Hepatocyte (in vitro differentiated cells): Measurements from ENCODE around the gene DNAJC16. TPM values are rescaled to one million over a fixed set of nuclear protein-coding genes. Genes with fewer than 3 reads are reported as not detected.
A peak's percentile ranks its signal among the peaks of the same experiment; 100 is the strongest.

ENCODE experiments used
- DNase-seq: peaks from one replicate; pipeline ENCODE4 v3.0.0-alpha.2; 2016; ENCODE audit warnings: low spot score
- H2AFZ ChIP-seq: fragments of 200-600 bp; sonication (generic); 2 replicates; pipeline ENCODE4 v1.6.0; 2016; ENCODE audit warnings: antibody characterized with exemption, mild to moderate bottlenecking
- H3K27ac ChIP-seq: fragments of 200-600 bp; sonication (generic); 2 replicates; pipeline ENCODE4 v1.5.1; 2016; ENCODE audit warnings: mild to moderate bottlenecking
- H3K27me3 ChIP-seq: fragments of 200-600 bp; sonication (generic); 2 replicates; pipeline ENCODE4 v1.6.1; 2016
- H3K36me3 ChIP-seq: fragments of 200-600 bp; sonication (generic); replicated peaks from 2 replicates; pipeline ENCODE4 v1.5.1; 2016; ENCODE audit warnings: low read depth; ENCODE audit not compliant: insufficient read depth
- H3K4me1 ChIP-seq: fragments of 200-600 bp; sonication (generic); 2 replicates; pipeline ENCODE4 v1.5.1; 2016; ENCODE audit warnings: mild to moderate bottlenecking, moderate library complexity; ENCODE audit not compliant: insufficient read depth
- H3K4me2 ChIP-seq: fragments of 200-600 bp; sonication (generic); 2 replicates; pipeline ENCODE4 v1.6.0; 2016
- H3K4me3 ChIP-seq: fragments of 200-600 bp; sonication (generic); 2 replicates; pipeline ENCODE4 v1.5.1; 2016; ENCODE audit warnings: mild to moderate bottlenecking
- H3K79me2 ChIP-seq: fragments of 200-600 bp; sonication (generic); 2 replicates; pipeline ENCODE4 v1.6.0; 2017; ENCODE audit warnings: mild to moderate bottlenecking
- H3K9me2 ChIP-seq: fragments of 200-600 bp; sonication (generic); replicated peaks from 2 replicates; pipeline ENCODE4 v1.6.0; 2017; ENCODE audit warnings: mild to moderate bottlenecking; ENCODE audit not compliant: insufficient read depth
- H3K9me3 ChIP-seq: fragments of 200-600 bp; sonication (generic); 2 replicates; pipeline ENCODE4 v1.5.1; 2016; ENCODE audit warnings: low read depth, mild to moderate bottlenecking
- H4K20me1 ChIP-seq: fragments of 200-600 bp; sonication (generic); 2 replicates; pipeline ENCODE4 v1.6.0; 2016; ENCODE audit warnings: mild to moderate bottlenecking; ENCODE audit not compliant: insufficient read depth, poor library complexity, severe bottlenecking
- EZH2 ChIP-seq: fragments of 200-600 bp; sonication (generic); IDR thresholded peaks from 2 replicates; pipeline ENCODE4 v1.6.1; 2016; ENCODE audit warnings: antibody characterized with exemption, mild to moderate bottlenecking, borderline replicate concordance
- EZH2phosphoT487 ChIP-seq: fragments of 200-600 bp; sonication (generic); IDR thresholded peaks from one replicate; pipeline ENCODE4 v1.6.1; 2018; ENCODE audit warnings: antibody characterized with exemption, mild to moderate bottlenecking, low read depth, moderate library complexity; ENCODE audit not compliant: unreplicated experiment, severe bottlenecking
- WGBS: methylation state at CpG from one replicate; pipeline ENCODE4 v1.1.6; 2016; ENCODE audit warnings: low lambda C conversion rate; ENCODE audit errors: missing lambda C conversion rate; 5-methylcytosine and 5-hydroxymethylcytosine counted together
- polyA plus RNA-seq: library from polyadenylated mRNA; unstranded; fragments of >200 nt; fragmentation: Nextera tagmentation; extraction: Ambion mirVana; gene quantifications from 2 replicates; pipeline ENCODE4 v1.2.1, GENCODE V29; 2016
- total RNA-seq: library from RNA; depleted of rRNA; stranded (reverse); fragments of >200 nt; gene quantifications from 2 replicates; pipeline ENCODE4 v1.2.3, GENCODE V29; 2014
- TF ChIP-seq, protein P1 (sequence below): fragments of 200-600 bp; sonication (generic); IDR thresholded peaks from 2 replicates; pipeline ENCODE4 v1.5.1; 2016; ENCODE audit warnings: antibody characterized with exemption, mild to moderate bottlenecking; ENCODE audit not compliant: poor library complexity

DNAJC16 gene
- total and polyA plus RNA-seq, 2 experiments from 2014 or later = 9.6 to 21.1 TPM

- Histone ChIP-seq H3K36me3 (no peaks in the 10 kb centered on the region), H3K4me2 (no peak overlapping the region), H4K20me1 (no peaks in the 10 kb centered on the region), H3K9me2 (no peaks in the 10 kb centered on the region), H3K4me3 (no peak overlapping the region), H3K27ac (no peak overlapping the region), H3K4me1 (no peaks in the 10 kb centered on the region), H3K79me2 (peaks cover 9% of the 10 kb centered on the region), H3K9me3 (no peaks in the 10 kb centered on the region), H2AFZ (no peak overlapping the region), H3K27me3 (no peaks in the 10 kb centered on the region)
- TF ChIP-seq EZH2 = no peak
- DNase-seq = no peak
Measured at GRCh38 chr1:15579683-15580047, 53.0 kb downstream of the DNAJC16 start.

DNA sequence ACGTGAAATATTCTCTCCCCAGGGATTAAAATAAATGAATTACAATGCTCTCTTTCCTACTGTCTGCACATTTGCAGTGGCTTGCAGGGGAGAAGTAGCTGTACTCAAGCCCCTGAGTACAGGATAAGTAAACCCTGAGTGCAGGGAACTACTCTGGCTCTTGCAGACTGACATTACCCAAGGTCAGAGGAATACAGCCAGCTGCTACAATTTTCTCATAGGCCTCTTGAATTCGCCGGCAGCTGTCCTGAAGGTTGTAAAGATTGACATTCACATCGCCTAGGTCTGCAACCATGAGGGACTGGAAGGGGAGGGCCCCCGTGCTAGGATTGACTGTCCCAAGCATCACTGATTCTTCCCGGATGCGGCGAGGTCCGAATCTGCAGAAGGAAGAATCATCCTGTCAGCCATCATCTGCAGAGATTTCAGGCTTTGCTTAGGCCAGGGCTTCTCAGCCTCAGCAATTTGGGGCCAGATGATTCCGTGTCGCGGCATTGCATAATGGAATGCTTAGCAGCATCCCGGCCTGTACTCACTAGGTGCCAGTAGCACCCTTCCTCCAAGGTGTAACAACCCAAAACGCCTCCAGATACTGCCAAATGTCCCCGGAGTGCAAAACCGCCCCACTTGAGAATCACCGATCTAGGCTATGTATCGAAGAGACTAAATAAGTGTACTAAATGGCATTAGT lies 56.5 kb downstream of the DNAJC16 start:
- Histone ChIP-seq H3K9me3 (no peaks in the 10 kb centered on the region), H2AFZ (no peak overlapping the region), H3K27me3 (no peaks in the 10 kb centered on the region), H3K79me2 (peaks cover 9% of the 10 kb centered on the region), H4K20me1 (no peaks in the 10 kb centered on the region), H3K4me2 (peak overlapping the region; percentile 94), H3K9me2 (no peaks in the 10 kb centered on the region), H3K4me3 (no peak overlapping the region), H3K4me1 (no peaks in the 10 kb centered on the region), H3K27ac (no peak overlapping the region), H3K36me3 (no peaks in the 10 kb centered on the region)
- no peak for DNase-seq
- no peak for TF ChIP-seq EZH2phosphoT487
- no peak for TF ChIP-seq EZH2
- TF ChIP-seq, protein P1, sequence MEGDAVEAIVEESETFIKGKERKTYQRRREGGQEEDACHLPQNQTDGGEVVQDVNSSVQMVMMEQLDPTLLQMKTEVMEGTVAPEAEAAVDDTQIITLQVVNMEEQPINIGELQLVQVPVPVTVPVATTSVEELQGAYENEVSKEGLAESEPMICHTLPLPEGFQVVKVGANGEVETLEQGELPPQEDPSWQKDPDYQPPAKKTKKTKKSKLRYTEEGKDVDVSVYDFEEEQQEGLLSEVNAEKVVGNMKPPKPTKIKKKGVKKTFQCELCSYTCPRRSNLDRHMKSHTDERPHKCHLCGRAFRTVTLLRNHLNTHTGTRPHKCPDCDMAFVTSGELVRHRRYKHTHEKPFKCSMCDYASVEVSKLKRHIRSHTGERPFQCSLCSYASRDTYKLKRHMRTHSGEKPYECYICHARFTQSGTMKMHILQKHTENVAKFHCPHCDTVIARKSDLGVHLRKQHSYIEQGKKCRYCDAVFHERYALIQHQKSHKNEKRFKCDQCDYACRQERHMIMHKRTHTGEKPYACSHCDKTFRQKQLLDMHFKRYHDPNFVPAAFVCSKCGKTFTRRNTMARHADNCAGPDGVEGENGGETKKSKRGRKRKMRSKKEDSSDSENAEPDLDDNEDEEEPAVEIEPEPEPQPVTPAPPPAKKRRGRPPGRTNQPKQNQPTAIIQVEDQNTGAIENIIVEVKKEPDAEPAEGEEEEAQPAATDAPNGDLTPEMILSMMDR = no peak
- 98% methylated on average over 18 of the region's 18 CpGs for WGBS

DNA sequence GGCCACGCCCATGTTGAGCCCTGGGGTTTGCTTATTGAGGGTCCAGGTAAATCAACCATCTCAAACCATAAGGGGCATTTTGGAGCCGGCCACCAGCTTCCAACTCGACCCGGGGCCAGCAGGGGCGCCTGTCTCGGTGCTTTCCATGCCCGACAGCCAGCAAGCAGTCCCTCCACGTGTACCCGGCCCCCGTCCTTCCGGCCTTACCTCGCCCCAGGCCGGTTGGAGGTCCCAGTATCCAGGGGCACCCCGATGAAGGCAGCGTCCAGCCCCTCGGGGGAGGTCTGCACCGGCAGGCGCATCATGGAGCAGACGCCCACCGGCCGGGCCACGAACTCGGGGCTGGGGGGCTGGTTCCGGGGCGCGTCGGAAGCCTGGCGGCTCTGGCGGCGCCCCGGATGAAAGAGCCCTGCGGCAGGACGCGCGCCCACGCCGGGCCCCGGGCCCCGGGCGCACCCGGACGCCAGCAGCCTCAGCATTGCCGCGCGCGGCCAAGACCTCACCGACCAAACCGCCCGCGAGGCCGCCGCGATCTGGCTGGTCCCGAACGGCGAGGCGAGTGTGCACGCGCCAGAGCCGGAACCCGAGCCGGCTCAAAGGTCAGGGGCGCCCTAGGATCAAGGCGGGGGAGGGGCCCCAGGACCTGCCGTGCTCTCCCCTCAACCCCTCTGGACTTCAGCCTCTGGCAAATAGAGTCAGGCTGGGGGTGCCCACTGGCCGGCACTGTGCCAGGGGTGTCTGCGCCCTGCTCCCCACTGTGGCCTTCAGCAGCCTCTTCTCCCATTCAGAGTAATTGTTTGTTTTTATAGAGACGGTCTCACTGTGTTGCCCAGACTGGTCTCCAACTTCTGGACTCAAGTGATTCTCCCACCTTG lies 58.1 kb downstream of the DNAJC16 start, which contains the start of gene AGMAT:
Gene AGMAT (minus strand): TSS at position 563 of the 875 bp plus-strand sequence. CDS start 84 bp downstream, at position 479.
- H3K9me3 ChIP-seq = no peaks in the 10 kb centered on the region
- H3K36me3 ChIP-seq = no peaks in the 10 kb centered on the region
- H3K4me2 ChIP-seq = peak within 1 kb of the TSS; percentile 94
- peak within 1 kb of the TSS; percentile 46 for H3K4me3 ChIP-seq
- H3K4me1 ChIP-seq = no peaks in the 10 kb centered on the region
- TF ChIP-seq EZH2phosphoT487 = no peak
- no peak for TF ChIP-seq EZH2
- TF ChIP-seq, protein P1 = peak; percentile 47
- 4% methylated on average over 52 of the region's 68 CpGs for WGBS
- H3K79me2 ChIP-seq = peaks cover 9% of the 10 kb centered on the region
- peak within 1 kb of the TSS; percentile 91 for H2AFZ ChIP-seq
- no peaks in the 10 kb centered on the region for H4K20me1 ChIP-seq
- H3K9me2 ChIP-seq = no peaks in the 10 kb centered on the region
- DNase-seq = peak; percentile 79
- peak within 1 kb of the TSS; percentile 83 for H3K27ac ChIP-seq
- H3K27me3 ChIP-seq = no peaks in the 10 kb centered on the region

GRCh38 chr1:15592285-15592684 lies 65.6 kb downstream of the DNAJC16 start:
- Histone ChIP-seq H3K4me1 (no peaks in the 10 kb centered on the region), H2AFZ (no peak overlapping the region), H4K20me1 (no peaks in the 10 kb centered on the region), H3K36me3 (no peaks in the 10 kb centered on the region), H3K27ac (no peak overlapping the region), H3K9me3 (no peaks in the 10 kb centered on the region), H3K4me3 (no peak overlapping the region), H3K9me2 (no peaks in the 10 kb centered on the region), H3K27me3 (no peaks in the 10 kb centered on the region), H3K79me2 (no peaks in the 10 kb centered on the region), H3K4me2 (no peak overlapping the region)
- no peak for DNase-seq
- TF ChIP-seq EZH2 (no peak), EZH2phosphoT487 (no peak)
- TF ChIP-seq, protein P1 = no peak
- 74% methylated on average over 5 of the region's 5 CpGs for whole genome bisulfite sequencing
